H4 (cell line): ENCODE data around the gene PAH. TPM values are rescaled to one million over a fixed set of nuclear protein-coding genes. Genes with fewer than 3 reads are reported as not detected.

ENCODE experiments used
- DNase-seq: peaks from one replicate; pipeline ENCODE4 v3.0.0-alpha.2; 2015; ENCODE audit warnings: low spot score
- total RNA-seq: library from RNA; depleted of rRNA; stranded (reverse); fragments of >200 nt; shearing (Covaris generic); gene quantifications from 2 replicates; pipeline ENCODE4 v1.2.3, GENCODE V29; 2014; rRNA removed

The PAH gene
- total RNA-seq, 1 experiment from 2014 or later = 0.37 TPM

DNA sequence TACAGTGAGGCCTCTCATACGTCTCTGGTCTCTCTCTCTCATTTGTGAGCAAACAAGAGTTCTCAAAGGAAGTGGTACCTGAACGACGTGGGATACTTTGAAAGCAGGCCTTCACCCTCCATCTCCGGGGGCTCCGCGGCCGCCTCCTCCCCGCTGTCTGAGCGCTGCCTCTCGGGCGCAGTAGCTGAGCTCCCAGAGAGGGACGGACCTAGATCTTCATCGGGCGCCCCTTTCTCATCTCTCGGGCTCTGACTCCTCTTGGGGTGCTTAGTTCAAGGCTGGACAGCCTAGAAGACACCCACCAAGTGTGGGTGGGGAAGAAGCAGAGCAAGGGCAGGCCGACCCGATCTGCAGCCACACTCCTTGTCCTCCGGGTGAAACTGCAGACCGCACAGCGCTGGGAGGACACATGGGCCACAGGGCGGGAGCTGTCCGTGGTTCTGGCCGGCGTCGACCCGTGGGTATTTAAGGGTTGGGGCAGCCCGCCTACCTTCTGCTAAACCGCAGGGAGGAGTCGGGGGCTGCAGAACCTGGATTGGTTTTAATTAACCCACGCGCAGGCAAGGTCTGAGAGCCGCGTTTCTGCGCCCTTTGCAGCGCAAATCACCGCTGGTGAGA, 92.7 kb downstream of the PAH start:
- DNase-seq = no peak

DNA sequence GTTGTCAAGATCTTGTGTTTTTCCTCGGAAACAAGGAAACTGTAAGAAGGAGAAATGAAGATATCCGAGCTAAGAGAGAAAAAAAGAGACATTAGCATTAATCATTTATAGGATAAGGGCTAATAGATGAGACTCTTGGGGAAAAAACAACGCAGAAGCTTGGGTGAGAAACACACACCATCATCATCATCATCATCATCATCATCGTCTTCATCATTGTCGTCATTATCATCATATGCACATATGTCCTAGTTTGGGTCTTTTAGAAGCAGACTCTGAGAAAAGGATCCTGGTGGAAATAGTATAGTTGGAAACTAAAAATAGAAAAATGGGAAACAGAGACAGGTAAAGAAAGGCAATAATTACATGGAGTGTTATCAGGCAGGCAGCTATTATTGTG, 95.9 kb downstream of the PAH start:
- DNase-seq = no peak

DNA sequence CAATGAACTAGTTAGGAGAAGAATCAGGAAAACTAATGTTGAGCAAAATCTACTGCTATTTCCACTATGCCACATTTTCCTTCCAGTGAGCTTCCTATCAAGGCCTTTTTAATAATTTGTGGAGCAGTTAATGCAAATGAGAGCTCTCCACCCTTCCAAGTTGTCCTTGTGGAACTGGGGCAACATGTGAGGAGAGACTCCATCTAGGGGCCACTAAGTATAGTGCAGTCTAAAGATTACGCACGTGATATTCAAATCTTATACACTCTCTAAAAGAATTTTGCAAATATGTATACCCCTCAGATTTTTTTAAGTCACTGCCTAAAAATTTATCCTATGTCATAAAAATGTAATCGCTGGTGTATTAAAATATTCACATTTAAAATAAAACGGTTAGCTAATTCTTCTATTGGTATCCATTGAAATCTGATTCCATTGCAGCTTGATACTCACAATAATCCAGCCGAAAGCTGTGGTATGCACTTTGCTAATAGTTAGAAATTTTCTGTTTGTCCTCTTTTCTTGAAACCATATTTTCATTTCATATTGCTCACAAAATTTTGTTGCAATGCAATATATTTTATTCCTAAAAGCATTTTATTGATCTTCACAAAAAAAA, 100.1 kb downstream of the PAH start:
- peak; percentile 32 for DNase-seq

DNA sequence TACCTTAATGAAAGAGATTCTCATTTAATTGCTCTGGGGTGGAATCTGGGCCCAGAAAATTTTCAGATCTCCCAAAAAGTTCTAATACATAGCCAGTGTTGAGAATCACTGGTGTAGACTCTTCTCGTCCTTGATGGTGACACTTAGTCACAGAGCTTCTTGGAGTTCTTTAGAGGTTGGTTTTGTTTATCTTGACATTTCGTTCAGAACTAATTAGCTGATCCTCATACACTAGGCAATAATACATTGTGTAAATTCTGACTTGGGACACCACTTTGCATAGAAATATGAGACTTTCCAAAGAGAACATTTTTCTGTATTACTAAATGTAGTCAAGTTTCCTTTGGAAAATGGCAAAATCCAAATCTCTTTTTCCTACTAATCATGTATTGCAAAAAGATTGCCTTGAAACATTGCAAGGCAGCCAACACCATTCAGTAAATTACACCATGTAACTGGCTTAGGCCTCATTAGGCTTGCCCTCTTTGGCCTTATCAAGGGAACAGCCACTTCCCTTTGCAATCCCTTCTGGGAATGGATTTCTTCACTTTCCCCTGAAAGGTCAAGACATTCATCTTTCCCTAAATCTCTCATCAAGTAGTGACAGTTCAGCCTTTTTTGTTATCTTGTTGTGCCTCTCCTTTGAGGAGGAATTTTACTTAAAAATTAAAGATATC, 102.2 kb downstream of the PAH start:
- no peak for DNase-seq

DNA sequence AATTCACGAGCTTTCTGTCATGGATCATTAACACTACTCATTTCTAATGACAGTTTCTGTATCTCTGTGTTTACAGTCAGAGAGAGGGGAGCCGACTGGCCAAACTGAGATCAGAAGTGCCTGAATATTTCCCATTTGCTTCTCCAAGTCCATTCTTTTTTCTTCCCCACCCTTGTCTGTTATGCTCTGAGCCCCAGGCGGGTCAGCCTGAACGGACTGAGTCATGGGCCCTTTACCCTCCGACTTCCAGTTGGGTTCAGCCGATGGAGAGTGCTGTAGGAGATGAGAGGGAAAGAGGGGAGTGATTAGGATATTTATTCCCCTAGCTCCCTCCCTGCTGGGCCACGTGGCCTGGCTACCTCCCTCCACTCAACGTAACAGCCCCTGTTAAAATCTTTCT, 104.7 kb downstream of the PAH start:
- no peak for DNase-seq

DNA sequence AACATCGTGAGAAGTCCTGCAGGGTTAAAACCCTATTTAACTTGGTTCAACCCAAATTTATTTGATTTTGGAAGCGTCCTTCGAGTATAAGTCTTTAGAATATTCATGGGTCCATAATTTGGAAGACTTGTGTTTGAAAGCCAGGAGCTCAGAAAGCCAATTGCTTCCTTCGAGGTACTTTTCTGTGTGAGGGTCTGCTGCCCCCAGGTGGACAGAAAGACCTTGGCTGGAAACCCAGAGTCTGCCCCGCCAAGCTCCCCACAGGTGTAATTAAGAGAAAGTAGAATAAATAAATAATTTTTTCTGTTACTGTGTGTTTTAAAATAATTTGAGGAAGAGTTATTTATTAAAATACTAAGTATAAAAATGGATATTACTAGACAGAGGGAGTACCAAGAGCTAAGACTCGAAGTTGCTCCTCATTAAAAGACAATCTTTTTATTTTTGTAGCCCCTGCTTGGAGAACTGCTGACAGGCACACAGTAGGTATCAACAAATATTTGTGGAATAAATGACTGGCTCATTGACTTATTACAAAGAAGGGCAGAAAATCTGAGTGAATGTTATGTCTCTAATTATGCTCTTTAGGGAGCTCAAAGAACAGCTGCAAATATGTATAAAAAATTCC, 105.8 kb downstream of the PAH start:
- peak; percentile 27 for DNase-seq

DNA sequence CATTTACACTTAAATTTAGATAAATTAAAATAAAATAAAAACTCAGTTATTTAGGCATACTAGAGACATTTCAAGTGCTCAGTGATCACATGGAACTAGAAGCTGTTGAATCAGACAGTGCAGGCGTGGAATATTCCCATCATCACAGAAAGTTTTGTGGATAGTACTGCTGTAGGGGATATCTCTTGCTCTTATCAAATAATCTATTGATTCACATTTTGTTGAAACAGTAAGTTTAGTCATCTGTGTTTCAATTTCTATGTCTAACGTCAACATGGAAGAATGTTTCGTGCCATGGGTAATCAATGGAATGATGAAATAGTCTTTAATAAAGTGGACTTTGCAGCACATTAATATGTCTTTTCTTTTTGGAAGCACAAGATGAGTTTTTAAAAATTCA, 108.6 kb downstream of the PAH start:
- DNase-seq = no peak

DNA sequence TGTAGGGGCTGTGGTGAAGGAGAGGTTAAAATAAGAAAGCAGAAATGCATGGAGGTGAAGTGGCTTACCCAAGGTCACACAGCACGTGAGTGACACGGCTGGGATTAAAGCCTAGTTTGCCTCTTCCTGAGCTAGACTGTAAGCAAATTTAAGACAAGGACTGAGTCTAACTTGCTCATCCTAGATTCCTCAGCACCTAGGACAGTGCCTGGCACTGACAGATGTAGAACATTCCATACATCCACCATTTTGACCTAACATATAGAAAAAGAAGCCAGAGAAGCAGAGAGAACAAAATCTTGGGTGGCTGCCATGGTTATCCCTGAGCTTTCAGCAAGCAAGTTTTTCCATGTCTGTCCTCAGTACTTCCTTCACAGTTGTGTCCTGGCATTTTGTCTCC, 110.5 kb downstream of the PAH start:
- DNase-seq = no peak

DNA sequence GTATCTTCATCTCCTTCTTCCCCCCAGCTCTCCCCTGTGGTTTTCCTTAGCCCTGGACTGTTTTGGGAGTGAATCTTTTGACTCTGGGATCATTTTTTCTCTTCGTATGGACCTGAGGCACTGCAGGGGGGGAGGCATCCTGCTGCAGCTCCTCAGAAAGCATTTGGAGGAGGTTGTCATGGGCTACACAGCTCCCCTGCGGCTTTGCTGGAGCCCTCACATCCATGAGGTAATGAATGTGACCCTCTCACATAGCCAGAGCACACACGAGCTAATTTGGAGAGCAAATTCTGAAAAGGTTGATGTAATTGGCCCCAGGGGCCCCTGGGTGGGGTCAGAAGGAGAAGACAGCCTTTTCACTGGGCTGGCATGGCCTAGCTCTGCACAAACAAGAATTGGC, 110.9 kb downstream of the PAH start:
- no peak for DNase-seq

DNA sequence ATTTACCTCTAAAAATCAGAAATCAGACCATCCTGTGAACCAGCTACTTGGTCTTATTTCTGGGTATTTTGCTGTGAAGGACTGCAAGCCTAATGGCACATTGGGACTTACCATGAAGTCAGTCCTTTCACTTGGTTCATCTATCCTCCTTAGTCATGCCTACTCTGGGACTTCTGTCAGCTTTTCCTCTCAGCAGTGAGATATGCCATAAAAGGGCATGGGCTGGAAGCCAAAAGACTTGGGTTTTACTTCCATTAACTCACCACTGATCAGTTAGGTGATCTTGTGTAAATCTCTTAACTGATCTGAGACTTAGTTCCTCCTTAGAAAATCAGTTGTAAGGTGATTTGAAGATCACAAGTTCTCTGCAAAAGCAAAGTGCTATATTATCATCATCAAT, 116.5 kb downstream of the PAH start:
- DNase-seq = no peak

DNA sequence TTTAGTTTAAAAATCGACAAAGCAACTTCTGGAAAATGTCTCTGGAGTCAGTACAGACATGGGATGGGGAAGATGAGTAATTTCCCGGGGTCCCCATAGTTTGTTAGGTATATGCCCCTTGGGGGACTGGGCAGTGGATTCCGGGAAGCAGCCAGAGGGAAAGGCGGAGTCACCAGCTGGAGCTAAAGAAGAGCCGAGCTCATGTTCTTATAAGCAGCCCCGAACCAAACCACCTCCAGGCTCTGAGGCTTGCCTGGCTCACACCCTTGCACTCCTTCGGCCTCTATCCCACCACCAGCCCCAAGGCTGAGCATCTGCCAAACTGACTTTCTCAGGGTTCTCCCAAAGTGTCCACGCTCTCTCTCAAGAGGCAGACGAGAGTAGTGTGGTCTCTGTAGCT, 117.8 kb downstream of the PAH start:
- no peak for DNase-seq

DNA sequence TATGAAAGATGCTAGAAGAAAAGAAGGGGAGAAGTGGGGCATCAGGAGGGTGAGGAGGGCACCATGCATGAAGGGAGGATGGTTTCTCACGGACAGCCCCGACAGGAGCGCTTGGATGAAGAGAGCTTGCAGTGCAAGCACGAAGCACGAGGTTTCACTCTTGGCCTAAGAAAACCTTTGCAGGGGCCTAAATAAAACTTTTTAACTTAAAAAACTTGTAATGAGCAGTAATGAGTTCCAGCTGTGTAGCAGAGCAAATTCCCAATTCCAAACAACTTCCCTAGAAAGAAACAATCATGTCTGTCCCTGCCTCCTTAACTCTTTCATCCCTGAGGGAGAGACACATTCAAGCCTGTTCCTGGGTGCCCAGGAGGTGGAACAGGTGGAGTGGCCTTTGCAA, 119.5 kb downstream of the PAH start:
- no peak for DNase-seq

DNA sequence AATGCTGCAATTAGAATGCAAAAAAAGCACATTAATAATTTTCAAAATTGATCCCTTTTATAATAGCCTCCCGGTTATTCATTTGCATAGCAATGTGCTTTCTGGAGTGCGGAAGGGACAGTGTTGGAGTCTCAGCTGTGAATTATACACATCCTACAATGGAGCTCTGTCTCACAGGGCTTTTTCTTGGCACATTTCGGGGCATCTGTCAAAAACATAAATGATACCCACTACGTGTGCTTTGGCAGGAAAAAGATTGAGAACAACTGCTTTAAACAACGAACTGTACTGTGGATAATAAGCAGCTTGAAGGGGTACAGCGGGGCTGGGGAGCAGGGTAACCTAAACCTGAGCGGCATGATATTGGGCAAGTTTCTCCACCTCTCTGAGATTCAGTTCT, 123.1 kb downstream of the PAH start:
- no peak for DNase-seq

Other genes starting within 250 kb of the PAH start
- gene ASCL1, start 40.4 kb upstream of the PAH start, total RNA-seq = not detected in 2 replicates